Thoracic aorta (tissue), 2 donors: ENCODE measurements around the gene ATIC. TPM values are rescaled to one million over a fixed set of nuclear protein-coding genes. Genes with fewer than 3 reads are reported as not detected.

Experiments used
- ATAC-seq: fragments of 150-250 bp; one replicate; pipeline ENCODE4 v1.8.0; 2017; ENCODE audit warnings: low read depth; ENCODE audit not compliant: insufficient number of reproducible peaks, low FRiP score
- DNase-seq: peaks from one replicate; pipeline ENCODE4 v3.0.0-alpha.2; 2020; ENCODE audit warnings: low spot score
- H3K27ac ChIP-seq, 2 donors: fragments of 200-600 bp; sonication (generic); 1 replicate in 1 of 2; 2 replicates in 1 of 2; pipeline ENCODE4 v1.5.1; 2016; ENCODE audit warnings: mild to moderate bottlenecking in 2 of 2, moderate library complexity in 2 of 2
- H3K27me3 ChIP-seq: fragments of 200-600 bp; sonication (generic); replicated peaks from 2 replicates; pipeline ENCODE4 v1.6.0; 2016; ENCODE audit warnings: mild to moderate bottlenecking; ENCODE audit not compliant: insufficient read depth
- H3K36me3 ChIP-seq: fragments of 200-600 bp; sonication (generic); one replicate; pipeline ENCODE4 v1.5.1; 2016
- H3K4me1 ChIP-seq, 2 donors: fragments of 200-600 bp; sonication (generic); 1 replicate in 1 of 2; 2 replicates in 1 of 2; pipeline versions ENCODE4 v1.5.1 to v1.6.0; 2016; ENCODE audit warnings: low read depth in 2 of 2, mild to moderate bottlenecking in 1 of 2; ENCODE audit not compliant: control insufficient read depth in 1 of 2
- H3K4me3 ChIP-seq: fragments of 200-600 bp; sonication (generic); 2 replicates; pipeline ENCODE4 v1.5.1; 2016; ENCODE audit warnings: mild to moderate bottlenecking
- H3K9me3 ChIP-seq: fragments of 200-600 bp; sonication (generic); 2 replicates; pipeline ENCODE4 v1.5.1; 2016
- total RNA-seq, 2 donors: library from RNA; depleted of rRNA; stranded (reverse); fragments of >200 nt; gene quantifications; one replicate each; pipeline versions ENCODE4 v1.1.0 to v1.2.3, GENCODE V29; 2016
- TF ChIP-seq, protein P1 (sequence below): fragments of 200-600 bp; sonication (generic); IDR thresholded peaks from one replicate; pipeline ENCODE4 v1.5.1; 2019; ENCODE audit warnings: antibody characterized with exemption

ATIC gene
- total RNA-seq, 2 donors from 2014 or later, result 26.3 to 30.2 TPM

DNA sequence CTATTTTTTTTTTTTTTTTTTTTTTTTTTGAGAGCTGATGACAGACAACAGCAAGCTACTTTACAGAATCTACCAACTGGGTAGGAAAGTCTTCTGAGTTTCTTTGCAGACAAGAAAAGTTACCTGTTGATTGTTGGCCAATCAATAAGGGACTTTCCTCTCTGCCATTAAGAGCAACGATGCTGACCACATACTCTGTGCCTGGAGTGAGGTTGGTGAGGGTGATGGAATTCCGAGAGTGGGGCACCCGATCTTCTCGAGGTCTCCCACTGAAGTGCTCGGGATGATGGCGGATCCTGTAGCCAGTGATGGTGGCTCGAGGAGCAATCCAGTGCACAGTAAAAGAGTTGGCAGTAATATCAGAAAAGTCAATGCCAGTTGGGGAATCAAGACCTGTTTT is 74.7 kb downstream of the ATIC start:
- no peak overlapping the region for H3K4me3 ChIP-seq
- H3K27ac ChIP-seq, result no peak overlapping the region
- TF ChIP-seq, protein P1, sequence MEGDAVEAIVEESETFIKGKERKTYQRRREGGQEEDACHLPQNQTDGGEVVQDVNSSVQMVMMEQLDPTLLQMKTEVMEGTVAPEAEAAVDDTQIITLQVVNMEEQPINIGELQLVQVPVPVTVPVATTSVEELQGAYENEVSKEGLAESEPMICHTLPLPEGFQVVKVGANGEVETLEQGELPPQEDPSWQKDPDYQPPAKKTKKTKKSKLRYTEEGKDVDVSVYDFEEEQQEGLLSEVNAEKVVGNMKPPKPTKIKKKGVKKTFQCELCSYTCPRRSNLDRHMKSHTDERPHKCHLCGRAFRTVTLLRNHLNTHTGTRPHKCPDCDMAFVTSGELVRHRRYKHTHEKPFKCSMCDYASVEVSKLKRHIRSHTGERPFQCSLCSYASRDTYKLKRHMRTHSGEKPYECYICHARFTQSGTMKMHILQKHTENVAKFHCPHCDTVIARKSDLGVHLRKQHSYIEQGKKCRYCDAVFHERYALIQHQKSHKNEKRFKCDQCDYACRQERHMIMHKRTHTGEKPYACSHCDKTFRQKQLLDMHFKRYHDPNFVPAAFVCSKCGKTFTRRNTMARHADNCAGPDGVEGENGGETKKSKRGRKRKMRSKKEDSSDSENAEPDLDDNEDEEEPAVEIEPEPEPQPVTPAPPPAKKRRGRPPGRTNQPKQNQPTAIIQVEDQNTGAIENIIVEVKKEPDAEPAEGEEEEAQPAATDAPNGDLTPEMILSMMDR, result no peak
- H3K4me1 ChIP-seq, result no peaks in the 10 kb centered on the region
- H3K36me3 ChIP-seq, result peaks cover 83% of the 10 kb centered on the region
- H3K27me3 ChIP-seq, result no peaks in the 10 kb centered on the region
- ATAC-seq (no peak), DNase-seq (no peak)
- no peaks in the 10 kb centered on the region for H3K9me3 ChIP-seq

DNA sequence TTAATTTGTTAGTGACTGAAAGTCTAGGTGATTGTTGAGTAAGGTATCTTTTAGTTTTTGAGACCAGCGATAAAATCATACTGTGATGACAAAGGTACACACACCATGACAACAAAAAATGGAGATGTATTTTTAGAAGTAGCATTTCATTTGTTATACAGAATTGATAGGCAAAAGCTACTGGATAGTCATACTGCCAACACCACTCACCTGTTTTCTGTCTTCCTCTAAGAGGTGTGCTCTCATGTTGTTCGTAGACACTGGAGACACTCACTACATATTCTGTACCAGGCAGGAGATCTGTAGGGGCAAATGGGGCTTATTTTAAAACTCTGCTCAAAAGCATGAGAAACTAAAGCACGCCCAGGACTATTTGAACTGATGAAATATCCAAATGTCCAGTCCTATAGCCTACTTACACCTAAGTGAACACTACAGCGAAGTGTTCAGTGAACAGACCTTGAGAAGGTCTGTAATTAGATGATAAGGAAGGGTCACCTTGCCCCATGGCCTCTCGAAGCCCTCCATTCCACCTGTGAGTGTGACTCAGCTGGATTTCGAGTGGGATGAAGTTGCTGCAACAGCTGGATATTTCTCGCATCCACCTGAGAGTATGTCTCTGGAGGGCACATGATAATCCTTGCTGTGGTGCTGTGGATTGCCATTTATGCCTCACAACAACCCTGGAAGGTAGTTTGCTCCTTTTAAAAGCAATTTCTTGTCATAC is 76.3 kb downstream of the ATIC start:
- no peak for ATAC-seq
- Histone ChIP-seq H3K27ac (no peak overlapping the region), H3K4me1 (no peaks in the 10 kb centered on the region), H3K27me3 (no peaks in the 10 kb centered on the region), H3K4me3 (no peak overlapping the region), H3K36me3 (peaks cover 83% of the 10 kb centered on the region), H3K9me3 (no peaks in the 10 kb centered on the region)
- TF ChIP-seq, protein P1, result no peak
- DNase-seq, result no peak

DNA sequence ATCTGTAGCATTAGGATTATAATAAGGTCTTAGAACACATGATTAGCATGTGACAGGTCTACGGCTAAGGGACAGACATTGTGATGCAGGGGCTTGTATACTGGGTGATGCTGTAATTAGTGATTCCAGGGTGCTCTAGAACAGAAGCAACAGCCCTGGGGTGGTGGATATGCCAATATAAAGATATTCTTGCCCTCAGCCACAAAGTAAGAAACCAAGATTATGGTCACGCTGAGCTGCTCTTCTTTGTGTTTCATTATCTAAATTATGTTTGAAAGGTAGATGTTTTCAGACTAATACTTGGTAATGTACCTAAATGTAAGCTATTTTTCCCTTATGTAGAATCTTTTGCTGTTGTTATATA is 78.7 kb downstream of the ATIC start:
- no peak for DNase-seq
- H3K9me3 ChIP-seq, result no peaks in the 10 kb centered on the region
- no peak overlapping the region for H3K27ac ChIP-seq
- no peak for ATAC-seq
- H3K4me3 ChIP-seq, result no peak overlapping the region
- no peaks in the 10 kb centered on the region for H3K4me1 ChIP-seq
- H3K36me3 ChIP-seq, result peaks cover 86% of the 10 kb centered on the region
- no peaks in the 10 kb centered on the region for H3K27me3 ChIP-seq
- TF ChIP-seq, protein P1, result no peak

DNA sequence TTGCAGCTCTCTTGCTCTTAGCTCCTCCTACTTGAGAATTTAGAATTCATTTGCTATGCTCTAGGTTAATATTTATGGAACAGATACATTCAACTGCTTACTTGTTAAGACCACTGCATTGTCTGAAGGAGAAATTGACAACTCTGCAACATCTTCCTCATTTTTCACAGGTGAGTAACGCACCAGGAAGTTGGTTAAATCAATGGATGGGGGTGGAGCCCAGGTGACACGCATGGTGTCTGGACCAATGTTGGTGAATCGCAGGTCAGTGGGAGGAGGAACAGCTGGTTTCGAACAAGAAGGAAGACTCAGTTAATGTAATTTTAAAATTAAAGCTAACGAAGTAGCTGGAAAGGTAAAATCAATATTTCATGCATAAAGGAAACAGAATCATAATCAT is 79.7 kb downstream of the ATIC start:
- Histone ChIP-seq H3K36me3 (peaks cover 86% of the 10 kb centered on the region), H3K4me1 (peaks cover 0 to 3% of the 10 kb centered on the region in 2 donors), H3K27me3 (no peaks in the 10 kb centered on the region), H3K4me3 (no peak overlapping the region), H3K9me3 (no peaks in the 10 kb centered on the region), H3K27ac (no peak overlapping the region)
- no peak for ATAC-seq
- DNase-seq, result no peak
- TF ChIP-seq, protein P1, result no peak

DNA sequence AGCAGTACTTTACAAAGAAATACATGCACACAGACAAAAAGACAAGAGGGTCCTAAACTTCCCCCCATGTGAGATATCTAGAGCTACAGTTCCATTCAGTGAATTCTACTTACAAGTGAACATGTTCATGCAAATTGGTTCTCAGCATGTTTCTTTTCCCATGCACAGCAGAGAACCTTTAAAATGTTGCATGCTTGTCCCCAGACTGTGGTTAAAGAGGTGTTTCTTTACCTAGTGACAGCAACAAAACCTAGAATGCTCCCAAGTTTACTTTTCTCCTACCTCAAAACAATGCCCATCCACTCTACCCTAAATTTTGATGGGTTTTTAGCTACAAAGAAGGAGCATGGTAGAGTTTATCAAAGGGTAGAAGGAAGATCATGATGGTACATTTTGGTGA is 80.3 kb downstream of the ATIC start:
- Histone ChIP-seq H3K36me3 (peaks cover 85% of the 10 kb centered on the region), H3K27ac (no peak overlapping the region), H3K4me3 (no peak overlapping the region), H3K9me3 (no peaks in the 10 kb centered on the region), H3K27me3 (no peaks in the 10 kb centered on the region), H3K4me1 (peaks cover 0 to 10% of the 10 kb centered on the region in 2 donors)
- DNase-seq (no peak), ATAC-seq (no peak)
- TF ChIP-seq, protein P1, result no peak
